NCI-H2196 treated with DMSO at 0.1 percent for 48 hours (cell line): Measurements from ENCODE around the gene HIBADH.
"Not testable (repeated sequence)": the region's sequence is repeated elsewhere in the genome, so short reads cannot be mapped to it uniquely, and the experiment has no call there.

Experiments used
- DNase-seq: peaks from one replicate; lab custom pipeline; 2025; ENCODE audit not compliant: unreplicated experiment; lab: John Stamatoyannopoulos, UW

HIBADH gene

GRCh38 chr7:27513885-27514284 lies 148.8 kb downstream of the HIBADH start:
- DNase-seq, result no peak

GRCh38 chr7:27511370-27511769 lies 151.3 kb downstream of the HIBADH start:
- not testable (repeated sequence) for DNase-seq

GRCh38 chr7:27510541-27510940 lies 152.1 kb downstream of the HIBADH start:
- DNase-seq, result no peak

GRCh38 chr7:27501879-27502278 lies 160.8 kb downstream of the HIBADH start:
- DNase-seq, result not testable (repeated sequence)

GRCh38 chr7:27501001-27501400 lies 161.7 kb downstream of the HIBADH start:
- no peak for DNase-seq

GRCh38 chr7:27492224-27492623 lies 170.5 kb downstream of the HIBADH start:
- DNase-seq, result no peak

GRCh38 chr7:27491534-27491933 lies 171.1 kb downstream of the HIBADH start:
- DNase-seq, result no peak

- DNase-seq, result no peak
Observed at GRCh38 chr7:27487509-27487908, 175.2 kb downstream of the HIBADH start.

GRCh38 chr7:27484451-27484850 lies 178.2 kb downstream of the HIBADH start:
- DNase-seq, result no peak

GRCh38 chr7:27482219-27482618 lies 180.5 kb downstream of the HIBADH start:
- no peak for DNase-seq

- no peak for DNase-seq
Observed at GRCh38 chr7:27478556-27478955, 184.1 kb downstream of the HIBADH start.

- no peak for DNase-seq
Observed at GRCh38 chr7:27478084-27478483, 184.6 kb downstream of the HIBADH start.

- DNase-seq, result no peak
Observed at GRCh38 chr7:27476493-27476892, 186.2 kb downstream of the HIBADH start.
